KMS-11 (cell line): ENCODE measurements around the gene CTSG.
"Not testable (repeated sequence)": the region's sequence is repeated elsewhere in the genome, so short reads cannot be mapped to it uniquely, and the experiment has no call there.

Source experiments
- H2AFZ ChIP-seq: fragments of 200-600 bp; sonication (generic); 2 replicates; pipeline ENCODE4 v1.6.1; 2016; ENCODE audit warnings: antibody characterized with exemption, mixed run types, low read depth
- H3K27ac ChIP-seq: fragments of 200-600 bp; sonication (generic); 2 replicates; pipeline ENCODE4 v1.6.1; 2016; ENCODE audit warnings: mild to moderate bottlenecking, mixed run types
- H3K27me3 ChIP-seq: fragments of 200-600 bp; sonication (generic); 2 replicates; pipeline ENCODE4 v1.6.1; 2017; ENCODE audit warnings: mild to moderate bottlenecking, low read depth, mixed run types, moderate library complexity; ENCODE audit not compliant: insufficient read depth
- H3K36me3 ChIP-seq: fragments of 200-600 bp; sonication (generic); 2 replicates; pipeline ENCODE4 v1.6.1; 2017; ENCODE audit warnings: mild to moderate bottlenecking, mixed run types; ENCODE audit not compliant: insufficient read depth
- H3K4me1 ChIP-seq: fragments of 200-600 bp; sonication (generic); 2 replicates; pipeline ENCODE4 v1.6.1; 2016; ENCODE audit warnings: mild to moderate bottlenecking, low read depth, mixed run types; ENCODE audit not compliant: poor library complexity, severe bottlenecking
- H3K4me2 ChIP-seq: fragments of 200-600 bp; sonication (generic); 2 replicates; pipeline ENCODE4 v1.7.0; 2016; ENCODE audit warnings: mild to moderate bottlenecking, mixed run types
- H3K4me3 ChIP-seq: fragments of 200-600 bp; sonication (generic); IDR thresholded peaks from 2 replicates; pipeline ENCODE4 v1.6.1; 2017; ENCODE audit warnings: low read depth, low read length, mixed read lengths; ENCODE audit not compliant: insufficient read depth
- H3K79me2 ChIP-seq: fragments of 200-600 bp; sonication (generic); 2 replicates; pipeline ENCODE4 v1.6.1; 2016; ENCODE audit warnings: low read depth, mixed run types; ENCODE audit not compliant: insufficient read depth
- H3K9ac ChIP-seq: fragments of 200-600 bp; sonication (generic); 2 replicates; pipeline ENCODE4 v1.6.1; 2016; ENCODE audit warnings: mild to moderate bottlenecking, mixed run types
- H4K20me1 ChIP-seq: fragments of 200-600 bp; sonication (generic); 2 replicates; pipeline ENCODE4 v1.6.1; 2016; ENCODE audit warnings: mild to moderate bottlenecking, mixed run types; ENCODE audit not compliant: insufficient read depth
- CTCF ChIP-seq: fragments of 200-600 bp; sonication (generic); conservative IDR thresholded peaks from 2 replicates; pipeline ENCODE4 v1.6.1; 2017; ENCODE audit warnings: low read depth, mild to moderate bottlenecking, antibody characterized with exemption, low read length, moderate library complexity, mixed read lengths

The CTSG gene

GRCh38 chr14:24563505-24563904 lies 12.5 kb downstream of the CTSG start:
- Histone ChIP-seq H4K20me1 (no peaks in the 10 kb centered on the region), H3K36me3 (no peaks in the 10 kb centered on the region), H3K79me2 (no peaks in the 10 kb centered on the region), H3K9ac (no peak overlapping the region), H3K4me1 (no peaks in the 10 kb centered on the region), H2AFZ (no peak overlapping the region), H3K4me3 (no peak overlapping the region), H3K27me3 (no peaks in the 10 kb centered on the region), H3K4me2 (no peak overlapping the region), H3K27ac (no peak overlapping the region)
- TF ChIP-seq CTCF: no peak

GRCh38 chr14:24556756-24557155 lies 19.3 kb downstream of the CTSG start:
- H3K27ac ChIP-seq: no peak overlapping the region
- no peak overlapping the region for H3K4me3 ChIP-seq
- no peak overlapping the region for H3K9ac ChIP-seq
- H4K20me1 ChIP-seq: no peaks in the 10 kb centered on the region
- no peaks in the 10 kb centered on the region for H3K79me2 ChIP-seq
- no peaks in the 10 kb centered on the region for H3K27me3 ChIP-seq
- peaks cover 7% of the 10 kb centered on the region for H3K4me1 ChIP-seq
- H3K4me2 ChIP-seq: no peak overlapping the region
- H2AFZ ChIP-seq: no peak overlapping the region
- no peak for TF ChIP-seq CTCF
- H3K36me3 ChIP-seq: no peaks in the 10 kb centered on the region

- not testable (repeated sequence) for H3K27me3 ChIP-seq, H4K20me1 ChIP-seq, H3K9ac ChIP-seq, H3K4me1 ChIP-seq, H2AFZ ChIP-seq, H3K79me2 ChIP-seq, H3K4me3 ChIP-seq, H3K27ac ChIP-seq, H3K36me3 ChIP-seq, H3K4me2 ChIP-seq
Measured at GRCh38 chr14:24549064-24549463, 27.0 kb downstream of the CTSG start.

- Histone ChIP-seq H3K4me2 (no peak overlapping the region), H4K20me1 (no peaks in the 10 kb centered on the region), H3K4me3 (no peak overlapping the region), H3K9ac (no peak overlapping the region), H3K4me1 (no peaks in the 10 kb centered on the region), H2AFZ (no peak overlapping the region), H3K36me3 (no peaks in the 10 kb centered on the region), H3K27me3 (no peaks in the 10 kb centered on the region), H3K27ac (no peak overlapping the region), H3K79me2 (no peaks in the 10 kb centered on the region)
- TF ChIP-seq CTCF: no peak
Measured at GRCh38 chr14:24542346-24542936, 33.6 kb downstream of the CTSG start.

GRCh38 chr14:24535737-24536136 lies 40.3 kb downstream of the CTSG start:
- H3K79me2 ChIP-seq: no peaks in the 10 kb centered on the region
- TF ChIP-seq CTCF: no peak
- H3K9ac ChIP-seq: no peak overlapping the region
- H4K20me1 ChIP-seq: no peaks in the 10 kb centered on the region
- no peaks in the 10 kb centered on the region for H3K4me1 ChIP-seq
- H2AFZ ChIP-seq: no peak overlapping the region
- H3K4me2 ChIP-seq: no peak overlapping the region
- H3K36me3 ChIP-seq: no peaks in the 10 kb centered on the region
- no peak overlapping the region for H3K27ac ChIP-seq
- H3K4me3 ChIP-seq: no peak overlapping the region
- H3K27me3 ChIP-seq: no peaks in the 10 kb centered on the region
